GM19023 (cell line): ENCODE data around the gene KDF1.
"Not testable (repeated sequence)": the region's sequence is repeated elsewhere in the genome, so short reads cannot be mapped to it uniquely, and the experiment has no call there.

ENCODE experiments used
- ATAC-seq: cut with Tn5 transposase; IDR thresholded peaks from one replicate; pipeline ENCODE4 v1.9.1; 2021; ENCODE audit warnings: mild to moderate bottlenecking, moderate library complexity; ENCODE audit not compliant: unreplicated experiment

Gene KDF1

GRCh38 chr1:26959270-26959669 is 998 bp downstream of the KDF1 start:
- ATAC-seq: no peak

- ATAC-seq: no peak
Measured at GRCh38 chr1:26957306-26957705, 3.0 kb downstream of the KDF1 start.

GRCh38 chr1:26956321-26956720 is 3.9 kb downstream of the KDF1 start:
- ATAC-seq: no peak

GRCh38 chr1:26953374-26953773 is 6.9 kb downstream of the KDF1 start:
- ATAC-seq: no peak

GRCh38 chr1:26951821-26952497 is 8.3 kb downstream of the KDF1 start:
- ATAC-seq: no peak

- ATAC-seq: no peak
Measured at GRCh38 chr1:26951216-26951615, 9.1 kb downstream of the KDF1 start.

- ATAC-seq: no peak
Measured at GRCh38 chr1:26950602-26951001, 9.7 kb downstream of the KDF1 start.

GRCh38 chr1:26949926-26950319 is 10.3 kb downstream of the KDF1 start:
- no peak for ATAC-seq

GRCh38 chr1:26949266-26949925 is 10.9 kb downstream of the KDF1 start:
- ATAC-seq: no peak

- ATAC-seq: not testable (repeated sequence)
Measured at GRCh38 chr1:26948725-26949057, 11.6 kb downstream of the KDF1 start.

GRCh38 chr1:26946270-26946669 is 14.0 kb downstream of the KDF1 start:
- ATAC-seq: no peak

GRCh38 chr1:26945728-26946127 is 14.5 kb downstream of the KDF1 start:
- no peak for ATAC-seq

GRCh38 chr1:26945138-26945537 is 15.1 kb downstream of the KDF1 start:
- ATAC-seq: no peak

- no peak for ATAC-seq
Measured at GRCh38 chr1:26942656-26943055, 17.6 kb downstream of the KDF1 start.

- ATAC-seq: no peak
Measured at GRCh38 chr1:26941311-26941710, 19.0 kb downstream of the KDF1 start.

- ATAC-seq: no peak
Measured at GRCh38 chr1:26938659-26939025, 21.6 kb downstream of the KDF1 start.

GRCh38 chr1:26938004-26938658 is 22.1 kb downstream of the KDF1 start:
- no peak for ATAC-seq

- no peak for ATAC-seq
Measured at GRCh38 chr1:26936823-26937222, 23.4 kb downstream of the KDF1 start.

GRCh38 chr1:26932531-26932930 is 27.7 kb downstream of the KDF1 start:
- ATAC-seq: no peak

GRCh38 chr1:26923711-26924110 is 36.6 kb downstream of the KDF1 start:
- ATAC-seq: no peak

- ATAC-seq: no peak
Measured at GRCh38 chr1:26922901-26923300, 37.4 kb downstream of the KDF1 start.

GRCh38 chr1:26922431-26922729 is 37.9 kb downstream of the KDF1 start:
- no peak for ATAC-seq
